Hepatocyte (in vitro differentiated cells): Measurements from ENCODE around the gene MPI. TPM values are rescaled to one million over a fixed set of nuclear protein-coding genes. Genes with fewer than 3 reads are reported as not detected.

Source experiments
- DNase-seq: peaks from one replicate; pipeline ENCODE4 v3.0.0-alpha.2; 2016; ENCODE audit warnings: low spot score
- H2AFZ ChIP-seq: fragments of 200-600 bp; sonication (generic); 2 replicates; pipeline ENCODE4 v1.6.0; 2016; ENCODE audit warnings: antibody characterized with exemption, mild to moderate bottlenecking
- H3K27ac ChIP-seq: fragments of 200-600 bp; sonication (generic); 2 replicates; pipeline ENCODE4 v1.5.1; 2016; ENCODE audit warnings: mild to moderate bottlenecking
- H3K27me3 ChIP-seq: fragments of 200-600 bp; sonication (generic); 2 replicates; pipeline ENCODE4 v1.6.1; 2016
- H3K36me3 ChIP-seq: fragments of 200-600 bp; sonication (generic); replicated peaks from 2 replicates; pipeline ENCODE4 v1.5.1; 2016; ENCODE audit warnings: low read depth; ENCODE audit not compliant: insufficient read depth
- H3K4me1 ChIP-seq: fragments of 200-600 bp; sonication (generic); 2 replicates; pipeline ENCODE4 v1.5.1; 2016; ENCODE audit warnings: mild to moderate bottlenecking, moderate library complexity; ENCODE audit not compliant: insufficient read depth
- H3K4me2 ChIP-seq: fragments of 200-600 bp; sonication (generic); 2 replicates; pipeline ENCODE4 v1.6.0; 2016
- H3K4me3 ChIP-seq: fragments of 200-600 bp; sonication (generic); 2 replicates; pipeline ENCODE4 v1.5.1; 2016; ENCODE audit warnings: mild to moderate bottlenecking
- H3K79me2 ChIP-seq: fragments of 200-600 bp; sonication (generic); 2 replicates; pipeline ENCODE4 v1.6.0; 2017; ENCODE audit warnings: mild to moderate bottlenecking
- H3K9me2 ChIP-seq: fragments of 200-600 bp; sonication (generic); replicated peaks from 2 replicates; pipeline ENCODE4 v1.6.0; 2017; ENCODE audit warnings: mild to moderate bottlenecking; ENCODE audit not compliant: insufficient read depth
- H3K9me3 ChIP-seq: fragments of 200-600 bp; sonication (generic); 2 replicates; pipeline ENCODE4 v1.5.1; 2016; ENCODE audit warnings: low read depth, mild to moderate bottlenecking
- H4K20me1 ChIP-seq: fragments of 200-600 bp; sonication (generic); 2 replicates; pipeline ENCODE4 v1.6.0; 2016; ENCODE audit warnings: mild to moderate bottlenecking; ENCODE audit not compliant: insufficient read depth, poor library complexity, severe bottlenecking
- CTCF ChIP-seq: fragments of 200-600 bp; sonication (generic); IDR thresholded peaks from 2 replicates; pipeline ENCODE4 v1.5.1; 2016; ENCODE audit warnings: antibody characterized with exemption, mild to moderate bottlenecking; ENCODE audit not compliant: poor library complexity
- EZH2 ChIP-seq: fragments of 200-600 bp; sonication (generic); IDR thresholded peaks from 2 replicates; pipeline ENCODE4 v1.6.1; 2016; ENCODE audit warnings: antibody characterized with exemption, mild to moderate bottlenecking, borderline replicate concordance
- EZH2phosphoT487 ChIP-seq: fragments of 200-600 bp; sonication (generic); IDR thresholded peaks from one replicate; pipeline ENCODE4 v1.6.1; 2018; ENCODE audit warnings: antibody characterized with exemption, mild to moderate bottlenecking, low read depth, moderate library complexity; ENCODE audit not compliant: unreplicated experiment, severe bottlenecking
- WGBS: methylation state at CpG from one replicate; pipeline ENCODE4 v1.1.6; 2016; ENCODE audit warnings: low lambda C conversion rate; ENCODE audit errors: missing lambda C conversion rate; 5-methylcytosine and 5-hydroxymethylcytosine counted together
- polyA plus RNA-seq: library from polyadenylated mRNA; unstranded; fragments of >200 nt; fragmentation: Nextera tagmentation; extraction: Ambion mirVana; gene quantifications from 2 replicates; pipeline ENCODE4 v1.2.1, GENCODE V29; 2016
- total RNA-seq: library from RNA; depleted of rRNA; stranded (reverse); fragments of >200 nt; gene quantifications from 2 replicates; pipeline ENCODE4 v1.2.3, GENCODE V29; 2014

MPI gene
- total and polyA plus RNA-seq, 2 experiments from 2014 or later = 32.8 to 41.1 TPM

- DNase-seq = peak; percentile 53
- no peak for TF ChIP-seq CTCF
- H3K9me2 ChIP-seq = no peaks in the 10 kb centered on the region
- under 1% methylated on average over 18 of the region's 20 CpGs for WGBS
- peaks cover 21% of the 10 kb centered on the region for H3K4me1 ChIP-seq
- H3K4me2 ChIP-seq = peak overlapping the region; percentile 82
- H3K36me3 ChIP-seq = peaks cover 8% of the 10 kb centered on the region
- no peaks in the 10 kb centered on the region for H3K9me3 ChIP-seq
- no peaks in the 10 kb centered on the region for H4K20me1 ChIP-seq
- peak overlapping the region; percentile 64 for H2AFZ ChIP-seq
- H3K27me3 ChIP-seq = no peaks in the 10 kb centered on the region
- H3K4me3 ChIP-seq = peak overlapping the region; percentile 51
- H3K27ac ChIP-seq = peak overlapping the region; percentile 90
- H3K79me2 ChIP-seq = peaks cover 27% of the 10 kb centered on the region
Observed at GRCh38 chr15:74906067-74906449, 16.2 kb downstream of the MPI start.

- Histone ChIP-seq H4K20me1 (no peaks in the 10 kb centered on the region), H3K4me3 (peak within 1 kb of the TSS; percentile 51), H3K4me2 (peak within 1 kb of the TSS; percentile 82), H3K36me3 (peaks cover 8% of the 10 kb centered on the region), H3K27me3 (no peaks in the 10 kb centered on the region), H3K27ac (peak within 1 kb of the TSS; percentile 90), H2AFZ (peak within 1 kb of the TSS; percentile 64), H3K9me2 (no peaks in the 10 kb centered on the region), H3K79me2 (peaks cover 25% of the 10 kb centered on the region), H3K9me3 (no peaks in the 10 kb centered on the region), H3K4me1 (peaks cover 17% of the 10 kb centered on the region)
- DNase-seq = peak; percentile 98
- WGBS = under 1% methylated on average over 60 of the region's 74 CpGs
- TF ChIP-seq EZH2 (no peak), CTCF (no peak), EZH2phosphoT487 (no peak)
Observed at GRCh38 chr15:74906450-74907162, 16.8 kb downstream of the MPI start, which contains the start of gene FAM219B. TSS of gene FAM219B (minus strand) at chr15:74906851. CDS start at chr15:74906800, 51 bp downstream.

- peaks cover 25% of the 10 kb centered on the region for H3K79me2 ChIP-seq
- no peaks in the 10 kb centered on the region for H3K9me3 ChIP-seq
- peak overlapping the region; percentile 82 for H3K4me2 ChIP-seq
- WGBS = 45% methylated on average over 8 of the region's 8 CpGs
- H3K9me2 ChIP-seq = no peaks in the 10 kb centered on the region
- no peaks in the 10 kb centered on the region for H3K27me3 ChIP-seq
- TF ChIP-seq EZH2phosphoT487 (no peak), EZH2 (no peak), CTCF (no peak)
- peak overlapping the region; percentile 64 for H2AFZ ChIP-seq
- peaks cover 17% of the 10 kb centered on the region for H3K4me1 ChIP-seq
- H4K20me1 ChIP-seq = no peaks in the 10 kb centered on the region
- H3K27ac ChIP-seq = peak overlapping the region; percentile 90
- no peak for DNase-seq
- H3K4me3 ChIP-seq = peak overlapping the region; percentile 51
- H3K36me3 ChIP-seq = peaks cover 8% of the 10 kb centered on the region
Observed at GRCh38 chr15:74907163-74907870, 17.5 kb downstream of the MPI start.
